Measurements from ENCODE around the gene MUC2. TPM values are rescaled to one million over a fixed set of nuclear protein-coding genes. Genes with fewer than 3 reads are reported as not detected.

The MUC2 gene
- total RNA-seq, 1 donor from 2014 or later, result under 0.01 TPM

GRCh38 chr11:1072116-1072820 lies 2.4 kb upstream of the MUC2 start:
- DNase-seq, result no peak

- no peak for DNase-seq
Observed at GRCh38 chr11:1072821-1073231, 1.8 kb upstream of the MUC2 start.

DNA sequence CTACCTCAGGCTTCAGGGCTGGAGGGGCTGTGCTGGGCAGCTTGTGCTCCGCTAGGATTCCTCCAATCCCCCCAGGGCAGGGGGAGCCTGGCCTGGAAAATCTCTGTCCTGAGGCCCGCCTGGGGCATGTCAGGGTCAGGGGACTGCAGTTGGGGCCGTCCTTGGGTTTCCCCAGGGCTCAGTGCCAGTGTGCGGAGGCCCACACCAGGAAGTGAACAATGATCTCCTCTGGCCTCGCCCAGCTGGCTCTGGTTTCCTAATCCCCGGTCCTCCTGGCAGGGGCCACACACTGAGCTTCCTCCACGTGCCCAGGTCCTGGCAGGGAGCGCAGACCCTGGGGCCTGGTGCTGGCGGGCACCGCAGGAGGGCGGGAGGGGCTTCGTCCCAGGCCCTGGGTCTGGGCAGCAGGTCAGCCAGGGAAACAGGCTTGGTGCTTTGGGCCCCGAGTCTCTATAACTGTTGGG lies 1.4 kb upstream of the MUC2 start:
- DNase-seq, result no peak

- DNase-seq, result no peak
Observed at GRCh38 chr11:1073851-1074243, 827 bp upstream of the MUC2 start.

DNA sequence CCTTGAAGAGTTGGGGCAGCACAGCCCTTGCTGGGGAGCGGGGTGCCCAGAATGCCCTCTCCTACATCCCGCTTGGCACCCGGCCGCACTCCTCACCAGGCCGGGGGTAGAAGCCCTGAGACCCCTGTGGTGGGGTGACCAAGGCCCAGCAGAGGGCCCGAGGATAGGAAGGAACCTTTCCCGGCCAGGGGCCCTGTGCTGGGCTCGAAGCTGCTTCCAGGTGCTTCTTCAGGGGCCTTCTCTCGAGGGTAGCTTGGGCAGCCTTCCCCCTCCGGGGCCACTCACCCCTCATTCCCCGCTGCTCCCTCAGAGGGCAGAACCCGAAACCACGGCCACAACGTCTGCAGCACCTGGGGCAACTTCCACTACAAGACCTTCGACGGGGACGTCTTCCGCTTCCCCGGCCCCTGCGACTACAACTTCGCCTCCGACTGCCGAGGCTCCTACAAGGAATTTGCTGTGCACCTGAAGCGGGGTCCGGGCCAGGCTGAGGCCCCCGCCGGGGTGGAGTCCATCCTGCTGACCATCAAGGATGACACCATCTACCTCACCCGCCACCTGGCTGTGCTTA lies 752 bp downstream of the MUC2 start:
- no peak for DNase-seq

- no peak for DNase-seq
Observed at GRCh38 chr11:1076061-1076665, 1.5 kb downstream of the MUC2 start.

DNA sequence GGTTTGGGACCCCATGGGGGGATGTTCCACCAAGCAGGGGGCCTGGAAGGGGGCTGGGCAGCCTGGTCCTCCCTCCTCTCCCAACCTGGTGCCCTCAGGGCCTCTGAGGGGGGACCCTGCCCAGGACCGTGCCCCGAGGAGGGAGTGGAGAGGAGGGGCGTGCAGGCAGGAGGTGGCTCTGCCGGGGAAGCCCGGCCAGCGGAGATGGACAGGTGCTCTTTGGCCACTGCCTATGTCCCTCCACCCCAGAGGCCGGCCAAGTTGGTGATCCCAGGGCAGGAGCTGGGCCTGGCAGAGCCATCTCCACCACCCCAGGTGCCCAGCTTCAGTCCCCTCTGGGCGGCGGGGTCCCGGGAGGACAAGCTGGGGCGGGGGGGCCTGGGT lies 2.4 kb downstream of the MUC2 start:
- DNase-seq, result no peak

DNA sequence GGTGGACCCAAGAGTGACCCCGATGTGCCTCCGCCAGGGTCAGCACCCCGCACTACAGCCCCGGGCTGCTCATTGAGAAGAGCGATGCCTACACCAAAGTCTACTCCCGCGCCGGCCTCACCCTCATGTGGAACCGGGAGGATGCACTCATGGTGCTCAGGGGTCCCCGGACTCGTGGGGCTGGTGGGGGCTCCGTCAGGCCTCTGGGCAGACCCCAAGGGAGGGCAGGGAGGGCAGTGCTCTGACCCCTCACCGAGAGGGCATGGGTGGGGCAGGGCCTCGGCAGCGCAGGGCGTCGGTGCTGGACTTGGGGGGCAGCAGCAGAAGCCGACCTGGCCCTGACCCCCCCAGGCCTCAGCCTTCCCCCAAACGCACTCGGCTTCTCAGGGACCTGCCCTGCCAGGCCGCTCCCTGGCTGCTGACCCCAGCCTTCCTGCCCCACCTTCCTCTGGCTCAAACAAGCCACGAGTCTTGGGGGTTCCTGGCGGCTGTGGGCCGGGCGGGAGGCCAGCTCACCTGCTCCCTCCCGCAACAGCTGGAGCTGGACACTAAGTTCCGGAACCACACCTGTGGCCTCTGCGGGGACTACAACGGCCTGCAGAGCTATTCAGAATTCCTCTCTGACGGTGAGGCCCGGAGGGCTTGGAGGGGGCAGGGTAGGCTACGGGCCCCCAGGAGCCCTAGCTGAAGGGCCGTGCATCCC lies 2.9 kb downstream of the MUC2 start:
- no peak for DNase-seq

DNA sequence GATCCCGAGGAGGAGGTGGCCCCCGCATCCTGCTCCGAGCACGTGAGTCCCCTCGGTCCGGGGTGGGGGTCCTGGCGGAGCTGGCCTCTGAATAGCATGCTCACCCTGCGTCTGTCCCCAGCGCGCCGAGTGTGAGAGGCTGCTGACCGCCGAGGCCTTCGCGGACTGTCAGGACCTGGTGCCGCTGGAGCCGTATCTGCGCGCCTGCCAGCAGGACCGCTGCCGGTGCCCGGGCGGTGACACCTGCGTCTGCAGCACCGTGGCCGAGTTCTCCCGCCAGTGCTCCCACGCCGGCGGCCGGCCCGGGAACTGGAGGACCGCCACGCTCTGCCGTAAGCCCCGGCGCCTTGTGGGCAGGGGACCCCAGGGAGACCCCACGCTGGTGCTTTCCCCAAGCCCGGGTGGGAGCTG lies 3.5 kb downstream of the MUC2 start:
- no peak for DNase-seq

- no peak for DNase-seq
Observed at GRCh38 chr11:1081601-1082311, 7.1 kb downstream of the MUC2 start.

DNA sequence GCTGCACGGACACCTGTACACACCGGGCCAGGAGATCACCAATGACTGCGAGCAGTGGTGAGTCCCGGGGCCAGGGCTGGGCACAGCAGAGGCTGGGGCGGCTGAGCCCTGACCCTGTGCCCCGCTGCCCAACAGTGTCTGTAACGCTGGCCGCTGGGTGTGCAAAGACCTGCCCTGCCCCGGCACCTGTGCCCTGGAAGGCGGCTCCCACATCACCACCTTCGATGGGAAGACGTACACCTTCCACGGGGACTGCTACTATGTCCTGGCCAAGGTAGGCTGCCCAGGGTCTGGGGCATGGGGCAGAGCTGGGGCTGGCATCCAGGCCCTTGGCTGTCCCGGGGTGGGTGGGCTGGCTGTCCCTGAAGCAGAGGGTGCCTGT lies 7.7 kb downstream of the MUC2 start:
- DNase-seq, result no peak

DNA sequence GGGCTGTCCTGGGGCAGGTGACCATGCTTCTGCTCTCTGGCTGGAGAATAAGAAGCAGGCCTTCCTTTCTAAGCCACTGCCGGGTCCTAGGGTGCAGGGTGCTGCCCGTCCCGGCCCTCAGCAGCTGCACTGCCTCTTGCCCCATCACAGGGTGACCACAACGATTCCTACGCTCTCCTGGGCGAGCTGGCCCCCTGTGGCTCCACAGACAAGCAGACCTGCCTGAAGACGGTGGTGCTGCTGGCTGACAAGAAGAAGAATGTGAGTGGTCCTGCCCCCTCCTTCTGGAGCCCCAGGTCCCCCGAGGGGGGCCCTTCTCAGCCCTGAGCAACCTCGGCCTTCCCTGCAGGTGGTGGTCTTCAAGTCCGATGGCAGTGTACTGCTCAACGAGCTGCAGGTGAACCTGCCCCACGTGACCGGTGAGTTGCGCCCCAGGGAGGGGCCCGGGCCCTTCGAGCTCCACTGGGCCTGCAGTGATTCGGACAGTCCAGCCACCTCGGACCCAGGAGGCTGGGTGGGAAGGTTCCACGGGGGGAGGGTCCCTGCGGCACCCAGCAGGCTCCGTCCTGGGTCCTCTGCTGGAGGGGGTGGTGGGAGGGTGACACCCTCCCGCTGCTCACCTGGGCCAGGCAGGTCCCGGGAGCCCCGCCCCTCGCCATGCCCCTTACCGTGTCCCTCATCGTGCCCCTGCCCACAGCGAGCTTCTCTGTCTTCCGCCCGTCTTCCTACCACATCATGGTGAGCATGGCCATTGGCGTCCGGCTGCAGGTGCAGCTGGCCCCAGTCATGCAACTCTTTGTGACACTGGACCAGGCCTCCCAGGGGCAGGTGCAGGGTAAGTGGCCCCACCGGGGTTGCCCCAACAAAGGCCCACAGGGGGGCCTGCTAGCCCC lies 8.3 kb downstream of the MUC2 start:
- no peak for DNase-seq

GRCh38 chr11:1083621-1084551 lies 9.2 kb downstream of the MUC2 start:
- DNase-seq, result no peak

GRCh38 chr11:1084561-1085439 lies 10.1 kb downstream of the MUC2 start:
- no peak for DNase-seq

GRCh38 chr11:1085440-1086170 lies 10.9 kb downstream of the MUC2 start:
- DNase-seq, result no peak

DNA sequence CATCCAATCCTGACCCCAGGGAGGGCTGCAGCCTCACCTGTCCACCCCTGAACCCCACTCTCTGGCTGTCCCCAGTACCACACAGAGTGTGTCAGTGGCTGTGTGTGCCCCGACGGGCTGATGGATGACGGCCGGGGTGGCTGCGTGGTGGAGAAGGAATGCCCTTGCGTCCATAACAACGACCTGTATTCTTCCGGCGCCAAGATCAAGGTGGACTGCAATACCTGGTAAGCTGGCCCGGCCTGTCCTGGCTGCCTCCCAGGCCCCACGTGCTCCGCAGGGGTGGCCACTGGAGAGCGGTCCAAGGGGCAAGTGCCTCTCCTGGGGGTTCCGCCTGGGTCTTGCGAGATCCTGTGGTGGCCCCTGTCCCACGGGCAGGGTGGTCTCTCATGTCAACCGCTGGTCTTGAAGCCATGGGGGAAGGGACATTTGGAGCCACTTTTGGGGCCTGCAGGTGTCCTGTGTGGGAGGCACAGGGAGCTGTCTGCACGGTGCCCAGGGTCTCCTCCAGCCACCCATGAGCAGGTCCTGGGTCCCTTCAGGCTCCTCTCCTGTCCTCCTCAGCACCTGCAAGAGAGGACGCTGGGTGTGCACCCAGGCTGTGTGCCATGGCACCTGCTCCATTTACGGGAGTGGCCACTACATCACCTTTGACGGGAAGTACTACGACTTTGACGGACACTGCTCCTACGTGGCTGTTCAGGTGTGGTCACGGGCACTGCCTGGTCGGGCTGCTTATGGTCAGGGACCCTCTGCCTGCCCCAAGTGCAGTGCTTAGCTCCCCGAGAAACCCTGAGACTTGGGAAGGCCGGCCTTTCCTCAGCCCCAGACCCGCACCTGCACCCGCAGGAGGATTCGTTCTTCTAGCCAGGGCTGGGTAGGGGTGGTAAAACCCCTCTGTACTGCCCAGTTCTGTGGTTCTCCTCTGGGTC lies 11.8 kb downstream of the MUC2 start:
- no peak for DNase-seq

- DNase-seq, result no peak
Observed at GRCh38 chr11:1087279-1087960, 12.7 kb downstream of the MUC2 start.

Data from skin of body (tissue), 2 donors.